ELF-1 (cell line): ENCODE data around the gene SHB.
A peak's percentile ranks its signal among the peaks of the same experiment; 100 is the strongest.

Experiments used
- DNase-seq: peaks from one replicate; pipeline ENCODE4 v3.0.0-alpha.2; 2016; ENCODE audit warnings: low read depth, low spot score

Gene SHB

DNA sequence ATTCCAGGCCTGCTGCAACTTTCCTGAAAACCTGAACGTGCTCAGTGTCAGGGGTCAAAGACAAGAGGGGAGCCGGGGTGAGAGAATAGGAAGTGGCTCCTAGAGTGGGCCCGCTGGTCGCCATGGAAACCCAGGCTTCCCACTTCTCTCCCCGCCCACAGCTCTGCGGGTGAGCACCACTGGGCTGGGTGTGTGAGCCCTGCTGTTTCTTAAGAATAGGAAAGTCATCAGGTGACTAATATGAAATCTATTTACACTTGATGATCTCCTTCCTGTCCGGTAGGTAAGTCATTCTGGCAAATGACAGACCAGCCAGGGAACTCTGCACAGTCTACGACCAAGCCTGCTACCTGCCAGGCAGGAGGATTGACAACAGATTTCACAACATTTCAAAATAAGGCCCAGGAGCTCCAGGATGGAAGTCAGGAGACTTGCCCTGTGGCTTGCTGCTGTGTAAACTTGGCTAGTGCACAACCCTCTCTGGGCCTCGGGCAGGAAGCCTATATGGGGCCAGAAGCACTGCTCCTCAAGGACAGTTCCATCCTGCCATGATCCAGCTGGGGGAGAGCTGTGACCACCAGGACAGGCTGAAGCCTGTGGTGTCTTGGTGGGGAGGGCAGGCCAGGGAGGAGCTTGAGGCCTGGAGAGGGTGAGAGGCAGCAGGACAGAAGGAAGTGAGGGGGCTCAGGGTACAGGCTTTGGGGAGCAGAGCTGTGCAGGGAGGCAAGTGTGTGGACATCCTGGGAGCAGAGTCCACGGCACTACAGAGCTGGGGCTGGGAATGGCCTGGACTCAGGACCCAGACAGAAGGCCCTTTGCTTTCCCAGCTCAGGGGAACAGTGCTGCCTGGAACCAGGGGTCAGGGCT, 60.6 kb downstream of the SHB start:
- DNase-seq: peak; percentile 65

DNA sequence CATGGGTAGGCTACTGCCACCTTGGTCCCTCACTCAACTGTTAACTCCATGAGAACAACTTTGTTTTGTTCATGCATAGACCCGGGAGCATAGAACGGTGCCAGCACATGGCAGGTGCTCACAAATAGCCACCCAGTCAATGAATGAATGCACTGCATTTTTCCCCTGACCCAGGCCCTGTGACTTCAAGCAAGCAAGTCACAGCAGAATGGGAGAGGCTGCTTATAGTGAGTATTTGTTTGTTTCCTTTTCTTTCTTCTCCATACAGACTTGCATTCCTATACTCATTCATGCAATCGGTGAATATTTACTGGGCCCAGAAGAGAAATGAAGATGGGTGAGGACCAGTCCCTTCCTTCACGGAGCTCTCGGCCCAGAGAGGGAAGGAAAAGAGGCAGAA, 62.0 kb downstream of the SHB start:
- DNase-seq: no peak

DNA sequence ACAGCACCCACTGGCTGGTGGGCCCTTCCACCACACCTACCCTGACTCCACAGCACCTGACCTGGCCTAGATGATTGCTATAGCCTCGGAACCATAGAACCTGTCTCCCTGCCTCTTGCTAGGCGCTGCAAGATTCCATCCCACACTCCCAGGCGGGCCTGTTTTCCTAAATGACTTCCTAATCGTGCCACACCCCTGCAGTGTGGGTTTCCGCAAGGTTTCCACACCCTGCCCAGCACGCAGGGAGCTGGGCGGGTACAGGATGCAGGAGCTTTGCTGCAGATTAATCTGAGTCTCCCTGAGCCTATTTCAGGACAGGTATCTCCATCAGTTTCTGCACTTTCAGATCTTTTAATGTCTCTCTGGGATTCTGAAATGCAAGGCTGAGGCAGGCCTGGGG, 62.9 kb downstream of the SHB start:
- no peak for DNase-seq

DNA sequence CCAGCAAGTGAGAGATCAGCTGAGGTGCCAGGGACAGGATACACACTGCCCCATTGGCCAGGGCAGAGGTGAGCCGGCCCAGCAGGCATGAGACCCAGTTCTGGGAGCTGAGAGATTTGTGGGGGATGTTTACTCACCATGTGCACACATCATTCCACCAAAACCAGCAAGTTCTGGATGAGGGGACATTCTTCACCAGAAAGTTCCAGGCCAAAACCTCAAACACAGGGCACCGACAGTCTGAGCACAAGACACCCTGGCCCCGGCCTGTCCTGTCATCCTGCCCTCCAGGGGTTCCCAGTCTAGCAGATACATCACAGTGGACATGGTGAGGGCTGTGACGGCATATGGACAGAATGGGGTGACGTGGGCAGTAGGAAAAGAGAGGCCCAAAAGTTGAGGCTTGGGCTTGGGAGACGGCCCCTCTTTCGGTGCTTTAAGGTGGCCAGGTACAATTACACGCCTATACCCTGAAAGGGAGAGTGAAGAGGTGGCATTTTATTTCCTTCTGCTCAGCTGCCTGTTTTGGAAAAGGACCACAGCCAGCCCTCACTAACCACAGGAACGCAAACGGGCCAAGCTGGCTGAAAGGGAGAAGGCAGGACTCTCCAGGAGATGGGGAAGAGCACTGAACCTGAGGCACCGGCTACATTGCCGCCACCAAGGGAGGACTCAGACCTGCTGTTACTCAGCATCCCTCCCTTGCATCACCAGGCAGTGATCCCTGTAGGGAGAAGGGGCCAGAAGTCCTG, 64.0 kb downstream of the SHB start:
- no peak for DNase-seq

DNA sequence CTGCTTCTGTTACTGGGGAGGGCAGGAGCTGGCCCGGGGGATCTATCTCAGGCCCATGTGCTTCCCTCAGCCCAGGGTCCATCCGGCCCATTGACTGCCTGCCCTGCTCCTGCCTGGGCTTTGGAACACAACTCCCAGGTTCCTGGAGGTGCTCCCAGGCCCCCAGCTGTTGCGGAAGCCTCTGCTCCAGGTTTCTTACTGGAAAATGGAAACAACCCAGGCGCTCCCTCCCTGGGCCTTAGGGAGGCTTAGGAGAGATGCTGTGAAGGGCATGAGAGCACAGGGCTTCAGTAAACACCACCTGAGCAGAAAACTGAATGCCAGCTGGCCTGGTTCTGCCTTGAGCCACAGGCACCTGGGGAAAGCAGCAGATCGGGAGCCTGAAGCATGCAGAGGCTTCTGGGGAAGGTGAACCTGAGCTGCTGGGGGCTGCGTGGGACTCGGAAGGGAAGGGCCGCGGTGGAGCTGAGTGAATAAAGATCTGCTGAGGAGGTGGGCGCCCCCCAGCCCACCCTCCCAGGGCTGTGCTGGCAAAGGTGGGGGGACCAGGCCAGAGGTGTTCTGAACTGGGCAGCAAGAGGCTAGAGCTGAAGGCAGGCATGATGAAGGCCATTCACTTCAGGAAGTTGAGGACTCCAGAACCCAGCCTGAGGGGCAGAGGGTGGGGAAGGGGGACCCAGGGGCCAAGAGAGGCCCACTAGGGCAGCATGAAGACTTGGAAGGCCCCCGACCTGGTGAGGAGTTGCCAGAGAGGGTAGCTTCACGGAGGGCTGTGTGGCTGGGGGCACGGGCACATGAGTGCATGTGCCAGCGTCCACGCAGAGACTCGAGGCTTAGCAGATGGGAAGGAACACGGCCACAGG, 64.8 kb downstream of the SHB start:
- DNase-seq: no peak

DNA sequence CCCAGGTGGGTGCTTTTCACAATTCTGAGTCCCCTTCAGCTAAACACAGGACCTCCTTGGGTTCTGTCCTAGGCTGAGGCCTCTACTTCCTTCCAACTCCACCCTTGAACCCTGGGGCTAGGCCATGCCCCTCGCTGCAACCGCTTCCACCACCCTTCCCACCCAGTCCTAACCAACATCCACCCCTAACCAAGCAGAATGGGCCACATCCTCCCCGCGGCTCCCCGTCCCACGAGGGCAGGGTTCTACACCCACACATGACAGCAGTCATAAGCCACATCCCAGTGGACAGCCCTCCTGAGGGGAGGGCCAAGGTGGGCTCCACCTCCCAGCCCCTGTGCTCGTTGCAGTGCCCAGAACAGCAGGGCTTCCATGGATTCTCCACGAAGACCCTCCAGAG, 65.8 kb downstream of the SHB start:
- no peak for DNase-seq

DNA sequence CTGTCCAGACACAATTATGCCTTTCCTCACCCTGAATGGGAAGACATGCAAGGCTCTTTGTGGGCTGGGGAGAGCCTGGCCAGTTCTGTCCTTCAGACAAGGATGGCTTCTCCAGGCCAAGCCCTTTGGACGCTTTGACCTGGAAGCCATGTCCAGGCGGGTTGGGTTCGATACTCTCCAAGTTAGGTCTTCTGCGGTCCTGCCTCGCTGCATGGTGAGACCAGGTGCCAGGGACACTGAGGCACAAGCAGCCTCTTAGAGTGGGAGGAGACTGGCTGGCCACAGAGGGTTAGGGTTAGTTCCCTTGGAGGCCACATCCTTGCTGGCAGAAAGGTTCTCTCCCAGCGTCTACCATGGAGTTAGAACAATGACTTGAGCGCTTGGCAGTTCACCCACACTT, 67.6 kb downstream of the SHB start:
- DNase-seq: no peak

DNA sequence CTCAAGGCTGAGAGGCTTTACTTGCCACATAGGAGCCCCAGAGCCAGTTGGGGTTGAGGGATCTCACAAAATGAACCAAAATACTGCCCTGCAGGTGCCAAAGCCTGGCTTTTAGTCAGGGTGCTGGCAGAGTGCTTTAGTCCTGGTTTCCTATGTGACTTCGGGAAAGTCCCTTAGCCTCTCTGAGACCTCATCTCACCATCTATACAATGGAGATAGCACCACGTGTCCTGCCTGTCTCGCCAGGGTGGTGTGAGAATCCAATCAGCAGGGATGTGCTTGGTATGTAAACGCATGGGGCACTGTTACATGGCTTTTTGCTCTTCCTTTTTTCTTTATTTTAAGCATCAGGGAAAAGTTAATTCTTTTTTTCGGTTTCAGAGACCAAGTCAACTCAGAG, 68.3 kb downstream of the SHB start:
- no peak for DNase-seq

DNA sequence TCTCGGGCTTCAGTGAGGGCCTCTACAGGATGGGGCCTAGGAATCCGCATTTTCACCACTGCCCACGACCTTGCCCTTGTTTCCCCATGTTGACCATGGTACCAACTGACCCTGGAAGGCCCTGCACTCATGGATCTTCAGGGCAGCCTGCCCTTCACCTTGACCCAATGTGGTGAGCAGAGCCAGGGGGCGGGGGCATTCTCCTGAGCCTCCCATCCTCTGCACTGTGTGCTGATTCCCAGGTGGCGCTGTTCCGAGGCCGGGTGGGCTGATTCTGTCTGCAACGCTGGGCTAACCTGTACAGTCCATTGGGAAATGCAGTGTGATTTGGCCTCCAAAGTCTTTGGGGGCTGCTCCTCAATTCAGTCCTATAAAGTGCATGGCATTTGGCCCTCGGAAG, 68.7 kb downstream of the SHB start:
- no peak for DNase-seq

DNA sequence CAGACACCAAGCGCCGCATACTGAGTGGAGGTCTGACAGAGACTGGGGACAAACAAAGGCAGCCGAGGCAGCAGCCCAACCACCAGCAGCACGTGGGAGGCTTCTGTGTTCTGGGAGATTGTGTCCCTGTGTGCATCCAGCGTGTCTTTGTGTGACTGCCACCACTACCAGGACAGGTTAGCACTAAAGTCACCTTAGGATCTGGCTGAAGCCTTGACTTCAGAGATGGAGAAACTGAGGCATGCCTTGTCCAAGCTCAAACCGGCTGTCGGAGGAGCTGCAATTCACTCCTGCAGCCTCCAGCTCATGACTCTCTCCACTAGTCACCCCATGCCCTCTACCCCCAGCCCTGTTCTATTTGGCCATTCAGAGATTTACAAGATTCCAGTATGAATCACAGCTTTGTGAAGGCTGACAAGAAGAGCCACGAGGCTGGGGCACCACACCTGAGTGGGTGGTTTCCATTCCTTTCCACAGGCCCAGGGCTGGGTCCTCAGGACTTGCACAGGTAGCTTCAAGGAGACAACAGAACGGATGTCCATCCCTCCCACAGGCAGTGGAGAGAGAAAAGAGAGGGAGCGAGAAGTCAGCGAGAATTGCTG, 69.3 kb downstream of the SHB start:
- peak; percentile 41 for DNase-seq

DNA sequence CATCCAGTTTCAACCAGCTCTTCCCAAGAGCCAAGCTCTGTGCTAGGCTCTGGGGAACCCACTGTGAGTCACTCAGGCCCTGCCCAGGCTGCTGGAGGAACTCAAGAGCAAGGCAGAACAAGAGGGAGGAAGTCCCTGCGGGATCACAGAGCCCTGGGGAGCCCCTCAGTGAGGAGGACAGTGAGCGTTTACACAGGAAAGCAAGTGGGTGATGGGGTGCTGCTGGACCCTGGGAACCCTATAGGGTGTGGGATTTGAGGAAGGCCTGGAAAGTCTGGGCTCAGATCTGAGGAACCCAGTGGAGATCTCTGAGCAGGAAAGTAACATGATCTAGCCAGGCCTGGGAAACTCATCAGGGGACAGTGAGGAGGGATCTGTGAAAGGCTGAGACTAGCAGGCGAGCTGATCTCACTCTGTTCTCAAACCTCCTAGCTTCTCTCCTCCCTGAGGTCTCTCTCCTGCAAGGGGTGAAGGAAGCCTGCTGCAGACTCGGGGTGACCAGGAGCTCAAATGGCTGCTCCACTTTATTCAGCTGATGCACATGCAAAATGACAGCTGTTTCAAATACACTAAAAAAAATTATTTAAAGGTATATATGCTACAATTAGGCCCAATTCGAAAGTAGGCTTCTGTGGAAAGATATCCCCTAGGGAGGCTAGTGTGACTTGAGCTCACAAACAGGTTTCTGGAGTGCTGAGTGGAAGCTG, 70.0 kb downstream of the SHB start:
- DNase-seq: peak; percentile 32

DNA sequence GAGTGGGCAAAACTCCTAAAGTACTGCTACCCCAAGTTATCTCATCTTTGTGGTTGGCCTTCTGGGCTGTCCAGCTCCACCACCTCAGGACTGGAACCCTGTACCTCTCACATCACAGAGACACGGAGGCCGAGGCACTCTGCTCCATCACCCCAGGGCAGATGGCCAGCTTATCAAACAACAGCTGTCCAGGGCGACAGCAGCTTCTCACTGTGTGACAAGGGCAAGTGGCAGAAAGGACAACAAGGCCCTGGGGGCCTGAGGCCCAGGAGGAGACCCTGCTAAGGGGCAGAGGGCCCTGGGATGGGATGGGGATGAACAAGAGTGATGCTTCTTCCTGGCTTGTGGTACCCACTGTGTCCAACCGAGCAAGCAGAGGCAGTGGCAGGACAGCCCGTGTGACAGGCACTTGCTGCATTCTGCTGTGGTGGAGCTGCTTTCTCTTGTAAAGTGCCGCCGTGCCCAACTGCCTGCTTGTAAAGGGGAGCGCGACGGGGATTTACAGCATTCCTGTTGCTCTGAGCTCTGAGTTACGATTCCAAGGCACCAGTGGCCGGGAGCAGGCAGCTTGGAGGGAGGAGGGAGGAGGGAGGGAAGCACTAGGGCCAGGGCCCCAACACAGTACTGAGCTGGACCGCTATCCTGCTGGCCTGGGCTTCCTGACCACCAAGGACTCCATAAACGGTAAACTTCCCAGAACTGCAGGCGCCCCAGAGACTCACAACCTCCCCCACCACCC, 71.2 kb downstream of the SHB start:
- DNase-seq: peak; percentile 70

DNA sequence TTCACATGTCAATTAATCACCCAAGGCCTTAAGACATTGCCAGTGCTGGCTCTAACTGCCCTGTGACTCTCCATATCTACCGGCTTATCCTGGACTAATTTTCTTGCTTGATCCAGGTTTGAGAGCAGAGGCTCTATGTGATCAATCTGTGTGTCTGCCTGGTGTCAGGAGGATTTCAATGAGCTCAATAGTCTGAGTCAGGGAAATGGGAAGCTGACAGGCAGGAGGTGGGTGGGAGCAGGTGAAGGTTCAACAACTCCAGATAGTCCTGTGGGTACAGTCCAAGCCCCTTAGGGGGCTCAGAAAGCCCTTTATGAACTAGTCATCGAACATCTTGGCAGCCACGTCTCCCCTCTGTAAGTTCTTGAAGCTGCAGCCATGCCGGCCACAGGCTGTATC, 72.2 kb downstream of the SHB start:
- no peak for DNase-seq

DNA sequence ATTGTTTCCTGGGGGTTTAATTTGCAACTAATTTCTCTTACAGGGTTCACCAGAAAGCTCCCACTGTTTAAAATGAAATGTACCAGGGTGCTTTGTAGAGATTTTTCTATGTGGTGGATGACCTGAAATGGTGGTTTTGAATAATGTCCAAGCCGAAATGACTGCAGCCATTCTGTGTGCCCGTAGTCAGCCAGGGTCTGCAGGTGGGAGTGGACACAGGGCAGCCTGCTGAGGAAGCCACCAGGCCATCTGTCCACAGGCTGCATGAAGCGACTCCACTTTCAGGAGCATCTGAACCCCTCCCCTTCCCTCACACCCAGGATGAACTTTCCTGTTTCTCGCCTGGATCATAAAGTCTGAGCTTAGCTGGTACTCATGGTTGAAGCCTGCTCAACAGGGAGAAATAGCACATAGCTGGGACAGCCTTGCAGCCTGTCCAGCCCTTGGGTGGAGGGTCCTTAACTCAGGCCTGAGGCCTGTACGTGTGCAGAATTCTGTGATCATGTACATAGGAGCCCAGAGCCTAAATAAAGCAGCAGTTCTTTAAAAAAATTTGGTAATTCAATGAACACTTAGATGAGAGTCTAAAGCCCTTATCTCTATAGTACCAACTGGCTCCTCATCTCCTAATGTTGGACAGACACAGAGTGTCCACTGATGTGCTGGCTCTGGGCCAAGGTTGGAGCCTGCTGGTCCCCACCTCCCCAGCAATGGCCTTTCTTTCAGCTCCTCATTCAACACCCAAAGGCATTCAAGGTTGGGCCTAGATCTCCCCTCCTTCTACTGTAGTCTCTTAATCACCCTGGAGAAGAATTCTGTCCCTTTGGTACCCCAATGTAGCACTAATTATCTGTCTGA, 72.8 kb downstream of the SHB start:
- no peak for DNase-seq

DNA sequence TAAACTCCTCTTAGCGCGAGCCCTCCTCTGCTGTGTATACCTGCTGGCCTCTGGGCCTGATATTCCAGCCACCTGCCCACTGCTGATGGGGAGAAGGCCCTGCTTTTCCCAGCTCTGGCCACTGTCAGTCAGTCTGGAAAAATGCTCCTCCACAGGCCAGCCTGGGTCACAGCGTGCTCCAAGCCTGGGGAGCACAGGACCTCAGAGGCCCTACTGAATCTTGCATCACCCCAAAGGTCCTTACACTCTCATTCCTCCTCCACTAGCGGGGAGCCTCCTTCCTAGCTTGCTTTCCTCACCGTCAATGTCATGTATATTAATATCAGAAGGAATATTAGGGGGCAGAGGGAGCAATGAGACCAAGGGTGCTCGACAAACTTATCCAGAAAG, 73.7 kb downstream of the SHB start:
- DNase-seq: no peak

DNA sequence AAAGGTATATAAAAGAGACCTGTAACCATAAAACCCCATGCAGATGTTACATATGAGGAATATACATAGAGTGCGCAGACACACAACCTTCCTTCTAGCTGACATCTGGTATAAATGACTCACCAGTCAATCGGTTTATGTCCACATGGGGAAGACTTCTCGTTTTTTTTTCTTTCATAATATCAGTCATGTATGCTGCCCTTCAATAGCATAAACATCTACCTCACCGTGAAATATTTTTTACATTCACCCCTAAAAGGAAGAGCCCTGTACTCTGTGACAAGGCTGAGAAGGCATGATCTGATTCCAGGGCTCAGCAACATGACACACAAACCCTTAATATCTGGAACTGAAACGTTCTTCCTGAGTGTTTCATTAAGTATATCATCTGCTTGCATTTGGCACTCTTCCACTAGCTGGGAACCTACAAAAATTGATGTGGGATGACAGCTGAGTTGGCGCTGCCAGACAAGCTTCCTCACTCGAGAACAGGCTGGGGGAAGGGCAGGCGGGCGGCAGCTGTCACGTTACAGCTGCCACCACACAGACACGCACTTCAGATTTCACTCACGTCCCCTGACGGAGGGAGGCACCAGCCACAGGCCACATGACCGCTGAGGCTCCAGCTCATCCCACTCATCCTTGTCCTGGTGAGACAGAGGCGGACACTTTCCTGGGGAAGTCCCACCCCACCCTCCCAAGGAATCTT, 74.2 kb downstream of the SHB start:
- DNase-seq: no peak

DNA sequence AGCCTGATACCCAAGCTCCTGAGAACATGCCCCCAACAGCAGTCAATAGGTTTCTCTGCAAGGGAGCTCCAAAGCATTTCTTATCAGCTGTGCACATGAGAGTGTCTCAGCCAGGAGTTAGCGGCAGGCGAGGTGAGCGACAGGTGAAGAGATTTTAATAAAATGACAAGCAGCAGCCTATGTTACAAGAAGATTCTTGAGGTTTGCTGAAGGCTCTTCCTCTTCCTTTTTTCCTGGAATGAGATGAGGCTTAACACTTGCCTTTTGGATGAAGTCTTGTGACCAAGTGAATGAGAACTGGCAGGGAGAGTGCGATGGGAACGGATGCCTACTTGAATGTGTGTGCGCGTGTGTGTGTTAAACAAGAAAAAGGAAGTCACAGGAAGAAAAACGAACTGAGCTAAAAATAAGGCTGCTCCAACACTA, 76.1 kb downstream of the SHB start:
- DNase-seq: no peak

DNA sequence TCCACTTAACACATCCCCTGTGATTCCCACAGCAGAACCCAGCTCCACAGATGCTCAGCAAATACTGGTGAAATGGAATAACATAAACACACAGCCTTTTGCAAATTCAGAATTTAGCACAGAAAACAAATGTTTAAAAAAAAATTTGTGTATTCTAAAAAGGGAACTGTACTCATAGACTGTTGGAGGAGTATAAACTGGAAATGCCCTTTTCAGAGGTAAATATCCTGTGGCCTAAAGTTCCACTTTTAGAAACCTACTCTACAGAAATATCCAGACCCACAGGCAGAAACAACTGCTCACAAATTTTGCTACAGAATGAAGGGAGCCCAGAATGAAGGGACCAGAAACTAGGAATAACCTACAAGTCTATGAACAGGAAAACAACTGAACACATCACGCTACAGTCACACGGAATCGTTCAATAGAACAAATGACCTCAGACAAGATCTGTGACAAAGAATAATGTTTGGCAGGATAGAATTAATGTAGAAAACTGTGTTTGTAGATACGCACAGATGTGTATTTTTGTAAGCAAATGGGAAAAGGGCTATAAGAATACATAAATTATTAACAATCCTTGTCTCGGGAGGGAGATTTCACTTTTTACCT, 78.5 kb downstream of the SHB start:
- DNase-seq: no peak
